Measurements from ENCODE around the gene ALS2. TPM values are rescaled to one million over a fixed set of nuclear protein-coding genes. Genes with fewer than 3 reads are reported as not detected.
A peak's percentile ranks its signal among the peaks of the same experiment; 100 is the strongest.

ALS2 gene
- total RNA-seq, 1 donor from 2014 or later, result 42.0 TPM

GRCh38 chr2:201797175-201797840, 16.6 kb upstream of the ALS2 start:
- Histone ChIP-seq H3K9me3 (replicated peaks) (no peaks in the 10 kb centered on the region), H3K27me3 (ENCODE audit: low read depth) (peaks cover 8% of the 10 kb centered on the region), H3K4me3 (no peak overlapping the region), H3K36me3 (no peaks in the 10 kb centered on the region), H3K4me1 (no peaks in the 10 kb centered on the region), H3K27ac (replicated peaks) (no peak overlapping the region)
- no peak for TF ChIP-seq CTCF (IDR thresholded peaks at IDR 0.05; ENCODE audit: borderline replicate concordance)
- intact Hi-C loops (cut with micrococcal nuclease), result loop anchor here (5.0 kb wide), 1 partner anchor 380 kb away; no protein-coding TSS in a partner anchor
- DNase-seq, result no peak

GRCh38 chr2:201796478-201796865, 15.7 kb upstream of the ALS2 start:
- no peaks in the 10 kb centered on the region for H3K36me3 ChIP-seq
- no peak overlapping the region for H3K27ac ChIP-seq (replicated peaks)
- TF ChIP-seq CTCF (IDR thresholded peaks at IDR 0.05; ENCODE audit: borderline replicate concordance), result no peak
- H3K9me3 ChIP-seq (replicated peaks), result no peaks in the 10 kb centered on the region
- intact Hi-C loops (cut with micrococcal nuclease), result loop anchor here (5.0 kb wide), 1 partner anchor 381 kb away; no protein-coding TSS in a partner anchor
- no peaks in the 10 kb centered on the region for H3K4me1 ChIP-seq
- no peak for DNase-seq
- H3K27me3 ChIP-seq (ENCODE audit: low read depth), result peaks cover 8% of the 10 kb centered on the region
- no peak overlapping the region for H3K4me3 ChIP-seq

GRCh38 chr2:201795607-201796477, 15.1 kb upstream of the ALS2 start:
- Histone ChIP-seq H3K4me1 (no peaks in the 10 kb centered on the region), H3K9me3 (replicated peaks) (no peaks in the 10 kb centered on the region), H3K27ac (replicated peaks) (no peak overlapping the region), H3K27me3 (ENCODE audit: low read depth) (peaks cover 2% of the 10 kb centered on the region), H3K4me3 (no peak overlapping the region), H3K36me3 (no peaks in the 10 kb centered on the region)
- no peak for DNase-seq
- peak; percentile 79 for TF ChIP-seq CTCF (IDR thresholded peaks at IDR 0.05; ENCODE audit: borderline replicate concordance)
- intact Hi-C loops (cut with micrococcal nuclease), result loop anchor here (5.0 kb wide), 1 partner anchor 381 kb away; no protein-coding TSS in a partner anchor

DNA sequence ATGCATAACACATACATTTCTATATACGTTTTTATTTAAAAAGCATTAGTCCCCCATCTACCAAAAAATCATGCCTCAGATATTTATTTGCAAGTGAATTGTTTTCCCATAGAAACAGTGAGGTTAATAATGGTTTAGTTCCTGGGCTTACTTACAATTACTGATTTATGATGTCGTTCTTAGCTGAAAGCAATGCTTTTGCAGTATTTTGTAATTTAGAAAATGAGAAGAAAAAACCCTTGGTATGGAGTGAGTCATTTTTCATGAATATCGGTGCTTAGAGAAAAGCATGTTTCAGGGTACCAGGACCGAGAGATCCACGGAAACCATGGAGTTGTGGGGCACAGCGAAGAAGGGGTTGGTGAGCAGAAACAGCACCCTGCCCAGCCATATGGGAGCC, 13.6 kb upstream of the ALS2 start:
- no peaks in the 10 kb centered on the region for H3K9me3 ChIP-seq (replicated peaks)
- no peak for DNase-seq
- intact Hi-C loops (cut with micrococcal nuclease), result no loop called here
- no peak for TF ChIP-seq CTCF (IDR thresholded peaks at IDR 0.05; ENCODE audit: borderline replicate concordance)
- no peaks in the 10 kb centered on the region for H3K27me3 ChIP-seq (ENCODE audit: low read depth)
- H3K27ac ChIP-seq (replicated peaks), result no peak overlapping the region
- no peaks in the 10 kb centered on the region for H3K4me1 ChIP-seq
- H3K4me3 ChIP-seq, result no peak overlapping the region
- no peaks in the 10 kb centered on the region for H3K36me3 ChIP-seq

DNA sequence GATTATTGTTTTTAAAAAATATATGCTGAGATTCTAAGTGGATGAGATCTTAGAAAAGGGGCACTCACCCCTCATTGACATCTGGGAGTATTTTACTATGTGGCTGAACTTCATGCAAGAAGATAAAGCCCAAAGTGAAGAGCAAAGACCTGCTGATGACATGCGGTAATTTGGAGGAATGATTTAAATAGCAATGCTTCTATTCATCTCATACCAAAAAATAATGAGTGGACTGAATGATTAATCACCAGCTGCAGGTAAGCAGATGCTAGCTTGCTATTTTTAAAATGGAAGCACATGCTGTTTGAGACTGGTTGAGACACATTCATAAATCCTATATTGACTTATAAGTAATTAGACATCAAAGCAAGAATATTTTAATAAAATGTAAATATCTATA, 12.9 kb upstream of the ALS2 start:
- H3K27me3 ChIP-seq (ENCODE audit: low read depth), result no peaks in the 10 kb centered on the region
- H3K4me3 ChIP-seq, result no peak overlapping the region
- intact Hi-C loops (cut with micrococcal nuclease), result no loop called here
- DNase-seq, result no peak
- TF ChIP-seq CTCF (IDR thresholded peaks at IDR 0.05; ENCODE audit: borderline replicate concordance), result no peak
- H3K36me3 ChIP-seq, result no peaks in the 10 kb centered on the region
- no peaks in the 10 kb centered on the region for H3K9me3 ChIP-seq (replicated peaks)
- no peak overlapping the region for H3K27ac ChIP-seq (replicated peaks)
- H3K4me1 ChIP-seq, result no peaks in the 10 kb centered on the region
